Activated naive CD8-positive, alpha-beta T cell (primary cell): ENCODE measurements around the gene CAMK2D.

Source experiments
- H3K27ac Mint-ChIP-seq: one replicate; pipeline ENCODE4 v1.8.0; 2021; ENCODE audit warnings: mixed read lengths
- H3K27me3 Mint-ChIP-seq: one replicate; pipeline ENCODE4 v1.8.0; 2021; ENCODE audit warnings: mixed read lengths
- H3K36me3 Mint-ChIP-seq: one replicate; pipeline ENCODE4 v1.8.0; 2021; ENCODE audit warnings: mixed read lengths
- H3K4me1 Mint-ChIP-seq: one replicate; pipeline ENCODE4 v1.8.0; 2021; ENCODE audit warnings: low read depth, mixed read lengths
- H3K4me3 Mint-ChIP-seq: one replicate; pipeline ENCODE4 v1.8.0; 2021; ENCODE audit warnings: mild to moderate bottlenecking, mixed read lengths
- H3K9me3 Mint-ChIP-seq: one replicate; pipeline ENCODE4 v1.8.0; 2021; ENCODE audit warnings: low read depth, mixed read lengths

CAMK2D gene

GRCh38 chr4:113757486-113757885 lies 4.1 kb downstream of the CAMK2D start:
- no peaks in the 10 kb centered on the region for H3K27me3 Mint-ChIP-seq
- H3K36me3 Mint-ChIP-seq = peaks cover 20% of the 10 kb centered on the region
- H3K9me3 Mint-ChIP-seq = no peaks in the 10 kb centered on the region
- peaks cover 57% of the 10 kb centered on the region for H3K4me1 Mint-ChIP-seq
- peak overlapping the region; percentile 97 for H3K4me3 Mint-ChIP-seq
- peak overlapping the region; percentile 95 for H3K27ac Mint-ChIP-seq

- H3K36me3 Mint-ChIP-seq = peaks cover 22% of the 10 kb centered on the region
- H3K9me3 Mint-ChIP-seq = no peaks in the 10 kb centered on the region
- H3K4me3 Mint-ChIP-seq = peak overlapping the region; percentile 97
- H3K27me3 Mint-ChIP-seq = no peaks in the 10 kb centered on the region
- peak overlapping the region; percentile 95 for H3K27ac Mint-ChIP-seq
- peaks cover 62% of the 10 kb centered on the region for H3K4me1 Mint-ChIP-seq
Observed at GRCh38 chr4:113756005-113756410, 5.5 kb downstream of the CAMK2D start.

GRCh38 chr4:113750734-113751133 lies 10.8 kb downstream of the CAMK2D start:
- peak overlapping the region; percentile 28 for H3K27ac Mint-ChIP-seq
- H3K36me3 Mint-ChIP-seq = peaks cover 24% of the 10 kb centered on the region
- H3K4me3 Mint-ChIP-seq = peak overlapping the region; percentile 17
- H3K27me3 Mint-ChIP-seq = no peaks in the 10 kb centered on the region
- H3K9me3 Mint-ChIP-seq = no peaks in the 10 kb centered on the region
- H3K4me1 Mint-ChIP-seq = peaks cover 59% of the 10 kb centered on the region

- Mint-ChIP-seq H3K27ac (peak overlapping the region; percentile 28), H3K9me3 (no peaks in the 10 kb centered on the region), H3K36me3 (peaks cover 22% of the 10 kb centered on the region), H3K4me1 (peaks cover 56% of the 10 kb centered on the region), H3K4me3 (peak overlapping the region; percentile 17), H3K27me3 (no peaks in the 10 kb centered on the region)
Observed at GRCh38 chr4:113750296-113750695, 11.2 kb downstream of the CAMK2D start.

- no peaks in the 10 kb centered on the region for H3K9me3 Mint-ChIP-seq
- peaks cover 46% of the 10 kb centered on the region for H3K4me1 Mint-ChIP-seq
- no peak overlapping the region for H3K27ac Mint-ChIP-seq
- H3K36me3 Mint-ChIP-seq = peaks cover 22% of the 10 kb centered on the region
- no peak overlapping the region for H3K4me3 Mint-ChIP-seq
- H3K27me3 Mint-ChIP-seq = no peaks in the 10 kb centered on the region
Observed at GRCh38 chr4:113749178-113749577, 12.4 kb downstream of the CAMK2D start.

GRCh38 chr4:113747949-113748348 lies 13.6 kb downstream of the CAMK2D start:
- Mint-ChIP-seq H3K36me3 (peaks cover 22% of the 10 kb centered on the region), H3K4me3 (no peak overlapping the region), H3K27me3 (no peaks in the 10 kb centered on the region), H3K9me3 (no peaks in the 10 kb centered on the region), H3K27ac (no peak overlapping the region), H3K4me1 (peaks cover 41% of the 10 kb centered on the region)

GRCh38 chr4:113745711-113746110 lies 15.8 kb downstream of the CAMK2D start:
- H3K9me3 Mint-ChIP-seq = peaks cover 4% of the 10 kb centered on the region
- H3K27ac Mint-ChIP-seq = no peak overlapping the region
- no peaks in the 10 kb centered on the region for H3K27me3 Mint-ChIP-seq
- H3K4me1 Mint-ChIP-seq = peaks cover 44% of the 10 kb centered on the region
- no peak overlapping the region for H3K4me3 Mint-ChIP-seq
- H3K36me3 Mint-ChIP-seq = peaks cover 26% of the 10 kb centered on the region

- Mint-ChIP-seq H3K4me1 (peaks cover 44% of the 10 kb centered on the region), H3K27ac (no peak overlapping the region), H3K9me3 (peaks cover 4% of the 10 kb centered on the region), H3K27me3 (no peaks in the 10 kb centered on the region), H3K4me3 (no peak overlapping the region), H3K36me3 (peaks cover 21% of the 10 kb centered on the region)
Observed at GRCh38 chr4:113744667-113745240, 16.8 kb downstream of the CAMK2D start.

GRCh38 chr4:113743690-113744089 lies 17.8 kb downstream of the CAMK2D start:
- H3K27me3 Mint-ChIP-seq = no peaks in the 10 kb centered on the region
- H3K4me1 Mint-ChIP-seq = peaks cover 50% of the 10 kb centered on the region
- peaks cover 4% of the 10 kb centered on the region for H3K9me3 Mint-ChIP-seq
- H3K27ac Mint-ChIP-seq = no peak overlapping the region
- H3K4me3 Mint-ChIP-seq = no peak overlapping the region
- H3K36me3 Mint-ChIP-seq = peaks cover 21% of the 10 kb centered on the region

GRCh38 chr4:113742643-113743042 lies 18.9 kb downstream of the CAMK2D start:
- Mint-ChIP-seq H3K4me3 (no peak overlapping the region), H3K36me3 (peaks cover 14% of the 10 kb centered on the region), H3K27me3 (no peaks in the 10 kb centered on the region), H3K4me1 (peaks cover 50% of the 10 kb centered on the region), H3K9me3 (peaks cover 4% of the 10 kb centered on the region), H3K27ac (peak overlapping the region; percentile 0)

GRCh38 chr4:113741956-113742355 lies 19.6 kb downstream of the CAMK2D start:
- Mint-ChIP-seq H3K27me3 (no peaks in the 10 kb centered on the region), H3K4me1 (peaks cover 51% of the 10 kb centered on the region), H3K4me3 (no peak overlapping the region), H3K27ac (peak overlapping the region; percentile 50), H3K9me3 (peaks cover 4% of the 10 kb centered on the region), H3K36me3 (peaks cover 14% of the 10 kb centered on the region)

- H3K4me1 Mint-ChIP-seq = peaks cover 58% of the 10 kb centered on the region
- H3K27ac Mint-ChIP-seq = no peak overlapping the region
- peaks cover 18% of the 10 kb centered on the region for H3K36me3 Mint-ChIP-seq
Observed at GRCh38 chr4:113740857-113741379, 20.6 kb downstream of the CAMK2D start.

GRCh38 chr4:113739197-113739596 lies 22.3 kb downstream of the CAMK2D start:
- peak overlapping the region; percentile 82 for H3K27ac Mint-ChIP-seq
- H3K4me1 Mint-ChIP-seq = peaks cover 65% of the 10 kb centered on the region
- H3K4me3 Mint-ChIP-seq = peak overlapping the region; percentile 28
- H3K36me3 Mint-ChIP-seq = peaks cover 22% of the 10 kb centered on the region
- no peaks in the 10 kb centered on the region for H3K27me3 Mint-ChIP-seq
- peaks cover 4% of the 10 kb centered on the region for H3K9me3 Mint-ChIP-seq

More at GRCh38 chr4:113740857-113741379, 20.6 kb downstream of the CAMK2D start:
- Mint-ChIP-seq H3K9me3 (peaks cover 4% of the 10 kb centered on the region), H3K4me3 (no peak overlapping the region), H3K27me3 (no peaks in the 10 kb centered on the region)

- H3K4me1 Mint-ChIP-seq = peaks cover 75% of the 10 kb centered on the region
- no peaks in the 10 kb centered on the region for H3K27me3 Mint-ChIP-seq
- no peak overlapping the region for H3K4me3 Mint-ChIP-seq
- no peak overlapping the region for H3K27ac Mint-ChIP-seq
- H3K36me3 Mint-ChIP-seq = peaks cover 27% of the 10 kb centered on the region
- H3K9me3 Mint-ChIP-seq = peaks cover 4% of the 10 kb centered on the region
Observed at GRCh38 chr4:113738251-113738650, 23.3 kb downstream of the CAMK2D start.

GRCh38 chr4:113733685-113734084 lies 27.9 kb downstream of the CAMK2D start:
- H3K36me3 Mint-ChIP-seq = peaks cover 30% of the 10 kb centered on the region
- no peaks in the 10 kb centered on the region for H3K27me3 Mint-ChIP-seq
- H3K4me1 Mint-ChIP-seq = peaks cover 74% of the 10 kb centered on the region
- H3K9me3 Mint-ChIP-seq = no peaks in the 10 kb centered on the region
- H3K4me3 Mint-ChIP-seq = no peak overlapping the region
- no peak overlapping the region for H3K27ac Mint-ChIP-seq

GRCh38 chr4:113732967-113733527 lies 28.5 kb downstream of the CAMK2D start:
- Mint-ChIP-seq H3K27ac (peak overlapping the region; percentile 5), H3K4me1 (peaks cover 77% of the 10 kb centered on the region), H3K27me3 (no peaks in the 10 kb centered on the region), H3K36me3 (peaks cover 30% of the 10 kb centered on the region), H3K9me3 (no peaks in the 10 kb centered on the region), H3K4me3 (no peak overlapping the region)
